HepG2 (cell line): Measurements from ENCODE around the gene SH2D2A. TPM values are rescaled to one million over a fixed set of nuclear protein-coding genes. Genes with fewer than 3 reads are reported as not detected.

Source experiments
- ATF4 ChIP-seq, 2 experiments: fragments of 450-650 bp in 1 of 2; sonication (generic) in 1 of 2; formaldehyde crosslinking; IDR thresholded peaks; 2 replicates each; pipeline versions ENCODE4 v1.5.0 to v1.8.0; 2020 to 2022; ENCODE audit warnings: mild to moderate bottlenecking in 1 of 2, missing genetic modification reagents in 1 of 2
- HBP1 ChIP-seq: IDR thresholded peaks from 2 replicates; pipeline ENCODE4 v1.6.1; 2016; ENCODE audit warnings: low read depth, control low read depth
- JUNB ChIP-seq: sonication (generic); formaldehyde crosslinking; IDR thresholded peaks from 2 replicates; pipeline ENCODE4 v1.8.0; 2022; ENCODE audit warnings: missing genetic modification reagents, mild to moderate bottlenecking, borderline replicate concordance
- JUND ChIP-seq: sonication (generic); formaldehyde crosslinking; IDR thresholded peaks from 2 replicates; pipeline ENCODE4 v1.8.0; 2022; ENCODE audit warnings: mild to moderate bottlenecking, missing genetic modification reagents
- MATR3 ChIP-seq: sonication (generic); formaldehyde crosslinking; IDR thresholded peaks from 2 replicates; pipeline ENCODE4 v1.4.0; 2020; ENCODE audit warnings: missing genetic modification reagents
- MED8 ChIP-seq: sonication (generic); formaldehyde crosslinking; IDR thresholded peaks from 2 replicates; pipeline ENCODE4 v1.8.1; 2023; ENCODE audit warnings: mild to moderate bottlenecking, missing genetic modification reagents; ENCODE audit not compliant: insufficient replicate concordance
- POLR2A ChIP-seq, 2 experiments: IDR thresholded peaks; 2 replicates each; pipeline ENCODE4 v1.6.1; 2011; ENCODE audit warnings: low read depth in 2 of 2, low read length in 2 of 2, mild to moderate bottlenecking in 1 of 2, moderate library complexity in 1 of 2; ENCODE audit not compliant: insufficient read depth in 1 of 2
- RXRB ChIP-seq: IDR thresholded peaks from 2 replicates; pipeline ENCODE4 v1.6.1; 2016; ENCODE audit warnings: borderline replicate concordance, missing genetic modification reagents, missing compliant biosample characterization
- SNAPC2 ChIP-seq: sonication (generic); formaldehyde crosslinking; IDR thresholded peaks from 2 replicates; pipeline ENCODE4 v1.8.1; 2022; ENCODE audit warnings: mild to moderate bottlenecking, missing genetic modification reagents
- SP1 ChIP-seq, 2 experiments: fragments of 450-650 bp in 1 of 2; sonication (generic) in 1 of 2; formaldehyde crosslinking in 1 of 2; IDR thresholded peaks; 2 replicates each; pipeline versions ENCODE4 v1.4.0 to v1.6.1; 2016 to 2020; ENCODE audit warnings: missing genetic modification reagents in 1 of 2
- ZFP91 ChIP-seq: sonication (generic); formaldehyde crosslinking; IDR thresholded peaks from 2 replicates; pipeline ENCODE4 v1.9.0; 2022; ENCODE audit warnings: missing genetic modification reagents, mild to moderate bottlenecking, borderline replicate concordance
- ZNF383 ChIP-seq: sonication (generic); formaldehyde crosslinking; IDR thresholded peaks from 2 replicates; pipeline ENCODE4 v1.4.0; 2020; ENCODE audit warnings: missing genetic modification reagents, mild to moderate bottlenecking, borderline replicate concordance
- ZNF441 ChIP-seq: sonication (generic); formaldehyde crosslinking; IDR thresholded peaks from 2 replicates; pipeline ENCODE4 v1.7.0; 2021; ENCODE audit warnings: missing genetic modification reagents, borderline replicate concordance
- ZNF747 ChIP-seq: sonication (generic); formaldehyde crosslinking; IDR thresholded peaks from 2 replicates; pipeline ENCODE4 v1.8.1; 2023; ENCODE audit warnings: missing genetic modification reagents, mild to moderate bottlenecking, borderline replicate concordance
- ZSCAN22 ChIP-seq: sonication (generic); formaldehyde crosslinking; IDR thresholded peaks from 2 replicates; pipeline ENCODE4 v1.4.0; 2020; ENCODE audit warnings: mild to moderate bottlenecking, missing genetic modification reagents
- polyA plus RNA-seq, 8 experiments: library from polyadenylated mRNA; depleted of rRNA in 3 of 8; stranded (reverse) in 7 of 8; unstranded in 1 of 8; fragments of >200 nt; fragmentation: Illumina TruSeq in 4 of 8; extraction: Trizol in 4 of 8; gene quantifications; 2 replicates each; pipeline versions ENCODE4 v1.2.1 to v1.2.3, GENCODE V29; 2011 to 2016; ENCODE audit warnings: low read depth in 4 of 8, missing spikeins in 1 of 8, mixed read lengths in 1 of 8; ENCODE audit not compliant: insufficient read depth in 1 of 8
- total RNA-seq, 5 experiments: library from RNA; depleted of rRNA; stranded (reverse); fragments of >200 nt; fragmentation: Illumina TruSeq; extraction: Trizol; gene quantifications; 2 replicates each; pipeline ENCODE4 v1.2.3, GENCODE V29; 2016; ENCODE audit warnings: low read depth in 1 of 5
- TF ChIP-seq, protein P1 (sequence below): sonication (generic); formaldehyde crosslinking; IDR thresholded peaks from 2 replicates; pipeline ENCODE4 v1.5.0; 2020; ENCODE audit warnings: mild to moderate bottlenecking, missing genetic modification reagents, borderline replicate concordance

SH2D2A gene
- total and polyA plus RNA-seq, 2 of the 13 experiments (the other 11 are each of a cell fraction or from before 2014, with no cell fraction given) = 0.57 to 0.73 TPM

DNA sequence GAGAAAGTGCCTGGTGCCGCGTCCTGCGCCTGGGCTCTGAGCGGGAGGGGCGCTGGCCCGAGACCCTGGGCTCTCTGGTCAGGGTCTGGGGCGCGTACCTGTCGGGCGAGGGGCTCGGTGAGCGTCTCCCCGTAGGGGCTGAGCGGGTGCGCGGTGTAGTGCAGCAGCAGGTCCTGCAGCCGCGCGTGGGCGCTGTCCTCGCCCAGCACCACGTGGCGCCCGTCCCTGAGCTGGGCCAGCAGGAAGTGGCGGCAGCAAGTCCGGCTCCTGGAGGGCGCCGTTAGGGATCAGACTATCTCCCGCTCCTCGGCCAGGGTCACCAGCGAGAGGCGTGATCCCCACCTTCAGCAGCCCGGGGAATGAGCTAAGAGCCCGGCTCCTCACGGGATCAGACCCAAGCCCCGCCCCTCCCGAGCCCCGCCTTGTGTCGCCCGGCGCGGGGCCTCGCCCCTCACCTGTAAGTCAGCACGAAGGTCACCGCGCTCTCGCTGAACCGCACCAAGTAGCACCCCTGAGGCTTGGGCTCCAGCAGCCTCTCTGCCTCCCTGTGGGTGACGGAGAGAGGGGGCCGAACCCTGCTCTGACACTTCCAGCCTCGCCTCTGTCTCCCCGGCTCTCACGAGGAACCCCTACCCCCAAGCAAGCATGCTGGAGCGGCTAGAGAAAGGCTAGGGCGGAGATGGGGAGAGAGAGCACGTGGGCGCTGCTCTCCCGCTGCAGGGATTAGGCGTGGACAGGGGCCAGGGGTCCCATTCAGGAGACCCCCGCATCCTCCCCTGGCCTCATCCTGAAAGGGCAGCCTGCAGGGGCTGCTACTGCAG, 2.7 kb downstream of the SH2D2A start (continued):
- TF ChIP-seq, protein P1, sequence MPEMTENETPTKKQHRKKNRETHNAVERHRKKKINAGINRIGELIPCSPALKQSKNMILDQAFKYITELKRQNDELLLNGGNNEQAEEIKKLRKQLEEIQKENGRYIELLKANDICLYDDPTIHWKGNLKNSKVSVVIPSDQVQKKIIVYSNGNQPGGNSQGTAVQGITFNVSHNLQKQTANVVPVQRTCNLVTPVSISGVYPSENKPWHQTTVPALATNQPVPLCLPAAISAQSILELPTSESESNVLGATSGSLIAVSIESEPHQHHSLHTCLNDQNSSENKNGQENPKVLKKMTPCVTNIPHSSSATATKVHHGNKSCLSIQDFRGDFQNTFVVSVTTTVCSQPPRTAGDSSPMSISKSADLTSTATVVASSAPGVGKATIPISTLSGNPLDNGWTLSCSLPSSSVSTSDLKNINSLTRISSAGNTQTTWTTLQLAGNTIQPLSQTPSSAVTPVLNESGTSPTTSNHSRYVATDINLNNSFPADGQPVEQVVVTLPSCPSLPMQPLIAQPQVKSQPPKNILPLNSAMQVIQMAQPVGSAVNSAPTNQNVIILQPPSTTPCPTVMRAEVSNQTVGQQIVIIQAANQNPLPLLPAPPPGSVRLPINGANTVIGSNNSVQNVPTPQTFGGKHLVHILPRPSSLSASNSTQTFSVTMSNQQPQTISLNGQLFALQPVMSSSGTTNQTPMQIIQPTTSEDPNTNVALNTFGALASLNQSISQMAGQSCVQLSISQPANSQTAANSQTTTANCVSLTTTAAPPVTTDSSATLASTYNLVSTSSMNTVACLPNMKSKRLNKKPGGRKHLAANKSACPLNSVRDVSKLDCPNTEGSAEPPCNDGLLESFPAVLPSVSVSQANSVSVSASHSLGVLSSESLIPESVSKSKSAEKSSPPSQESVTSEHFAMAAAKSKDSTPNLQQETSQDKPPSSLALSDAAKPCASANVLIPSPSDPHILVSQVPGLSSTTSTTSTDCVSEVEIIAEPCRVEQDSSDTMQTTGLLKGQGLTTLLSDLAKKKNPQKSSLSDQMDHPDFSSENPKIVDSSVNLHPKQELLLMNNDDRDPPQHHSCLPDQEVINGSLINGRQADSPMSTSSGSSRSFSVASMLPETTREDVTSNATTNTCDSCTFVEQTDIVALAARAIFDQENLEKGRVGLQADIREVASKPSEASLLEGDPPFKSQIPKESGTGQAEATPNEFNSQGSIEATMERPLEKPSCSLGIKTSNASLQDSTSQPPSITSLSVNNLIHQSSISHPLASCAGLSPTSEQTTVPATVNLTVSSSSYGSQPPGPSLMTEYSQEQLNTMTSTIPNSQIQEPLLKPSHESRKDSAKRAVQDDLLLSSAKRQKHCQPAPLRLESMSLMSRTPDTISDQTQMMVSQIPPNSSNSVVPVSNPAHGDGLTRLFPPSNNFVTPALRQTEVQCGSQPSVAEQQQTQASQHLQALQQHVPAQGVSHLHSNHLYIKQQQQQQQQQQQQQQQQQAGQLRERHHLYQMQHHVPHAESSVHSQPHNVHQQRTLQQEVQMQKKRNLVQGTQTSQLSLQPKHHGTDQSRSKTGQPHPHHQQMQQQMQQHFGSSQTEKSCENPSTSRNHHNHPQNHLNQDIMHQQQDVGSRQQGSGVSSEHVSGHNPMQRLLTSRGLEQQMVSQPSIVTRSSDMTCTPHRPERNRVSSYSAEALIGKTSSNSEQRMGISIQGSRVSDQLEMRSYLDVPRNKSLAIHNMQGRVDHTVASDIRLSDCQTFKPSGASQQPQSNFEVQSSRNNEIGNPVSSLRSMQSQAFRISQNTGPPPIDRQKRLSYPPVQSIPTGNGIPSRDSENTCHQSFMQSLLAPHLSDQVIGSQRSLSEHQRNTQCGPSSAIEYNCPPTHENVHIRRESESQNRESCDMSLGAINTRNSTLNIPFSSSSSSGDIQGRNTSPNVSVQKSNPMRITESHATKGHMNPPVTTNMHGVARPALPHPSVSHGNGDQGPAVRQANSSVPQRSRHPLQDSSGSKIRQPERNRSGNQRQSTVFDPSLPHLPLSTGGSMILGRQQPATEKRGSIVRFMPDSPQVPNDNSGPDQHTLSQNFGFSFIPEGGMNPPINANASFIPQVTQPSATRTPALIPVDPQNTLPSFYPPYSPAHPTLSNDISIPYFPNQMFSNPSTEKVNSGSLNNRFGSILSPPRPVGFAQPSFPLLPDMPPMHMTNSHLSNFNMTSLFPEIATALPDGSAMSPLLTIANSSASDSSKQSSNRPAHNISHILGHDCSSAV = no peak
- peak; percentile 70; the same call in 1 of the 2 replicates for TF ChIP-seq ZSCAN22 (CRISPR knock-in tag)
- 0 out of 2 replicates have a peak, but pooled peaks have one; percentile 44 for TF ChIP-seq JUND (CRISPR knock-in tag)
- peak; percentile 35 to 67; a peak in 2 of 4 replicates for TF ChIP-seq POLR2A (IDR thresholded peaks at IDR 0.05; ENCODE audit: insufficient read depth in 1 of 2, low read depth in 2 of 2, low read length in 2 of 2)
- peak; percentile 86 for TF ChIP-seq ZNF441 (CRISPR knock-in tag)
- peak; percentile 86; the same call in 1 of the 2 replicates for TF ChIP-seq HBP1 (CRISPR knock-in tag)
- no peak for TF ChIP-seq SP1 (IDR thresholded peaks at IDR 0.05)
- peak; percentile 64 for TF ChIP-seq SP1 (CRISPR knock-in tag; IDR thresholded peaks at IDR 0.05)
- peak in 1 of 2 experiments; percentile 33; a peak in 1 of 4 replicates for TF ChIP-seq ATF4 (CRISPR knock-in tag; IDR thresholded peaks at IDR 0.05)
- peak; percentile 91 for TF ChIP-seq ZFP91 (CRISPR knock-in tag)
- TF ChIP-seq ZNF747 = peak; percentile 84
- no peak for TF ChIP-seq ZNF383 (CRISPR knock-in tag)
- no peak for TF ChIP-seq SNAPC2 (CRISPR knock-in tag)
- TF ChIP-seq JUNB (CRISPR knock-in tag) = no peak
- TF ChIP-seq MED8 (CRISPR knock-in tag) = no peak
- peak; percentile 56; the same call in 1 of the 2 replicates for TF ChIP-seq RXRB (CRISPR knock-in tag)
- no peak for TF ChIP-seq MATR3
